Transverse colon (tissue), 4 donors: Measurements from ENCODE around the gene KCNG1. TPM values are rescaled to one million over a fixed set of nuclear protein-coding genes. Genes with fewer than 3 reads are reported as not detected.

Experiments used
- DNase-seq: peaks from one replicate; pipeline ENCODE4 v3.0.0-alpha.2; 2019
- H3K27ac ChIP-seq, 4 donors: fragments of 200-600 bp; sonication (generic); 2 replicates each; pipeline ENCODE4 v1.5.1; 2016 to 2018; ENCODE audit warnings: inconsistent platforms in 4 of 4
- H3K27me3 ChIP-seq: fragments of 200-600 bp; sonication (generic); 2 replicates; pipeline ENCODE4 v1.5.1; 2017; ENCODE audit warnings: inconsistent platforms
- H3K36me3 ChIP-seq, 4 donors: fragments of 200-600 bp; sonication (generic); 2 replicates each; pipeline ENCODE4 v1.5.1; 2017 to 2019; ENCODE audit warnings: inconsistent platforms in 4 of 4
- H3K4me1 ChIP-seq, 4 donors: fragments of 200-600 bp; sonication (generic); 2 replicates each; pipeline ENCODE4 v1.5.1; 2017 to 2020; ENCODE audit warnings: inconsistent platforms in 4 of 4
- H3K4me3 ChIP-seq, 4 donors: fragments of 200-600 bp; sonication (generic); 1 replicate in 1 of 4; 2 replicates in 3 of 4; pipeline versions ENCODE4 v1.5.1 to v1.6.1; 2017 to 2019; ENCODE audit warnings: inconsistent platforms in 4 of 4
- H3K9me3 ChIP-seq, 2 donors: fragments of 200-600 bp; sonication (generic); 2 replicates each; pipeline ENCODE4 v1.5.1; 2017 to 2019; ENCODE audit warnings: inconsistent platforms in 2 of 2
- EP300 ChIP-seq: sonication (generic); formaldehyde crosslinking; IDR thresholded peaks from one replicate; pipeline ENCODE4 v1.6.1; 2017; ENCODE audit warnings: antibody characterized with exemption, low read depth
- POLR2A ChIP-seq: fragments of 450-650 bp; IDR thresholded peaks from one replicate; pipeline ENCODE4 v1.6.1; 2016; ENCODE audit warnings: antibody characterized with exemption, mild to moderate bottlenecking, moderate library complexity
- POLR2AphosphoS5 ChIP-seq, 3 donors: sonication (generic); formaldehyde crosslinking; IDR thresholded peaks; one replicate each; pipeline ENCODE4 v1.6.1; 2016; ENCODE audit warnings: antibody characterized with exemption in 3 of 3
- WGBS, 2 donors: methylation state at CpG; one replicate each; pipeline ENCODE4 v1.1.5; 2018; ENCODE audit warnings: low coverage in 1 of 2; 5-methylcytosine and 5-hydroxymethylcytosine counted together
- in situ Hi-C, 4 donors: fragments of 200-750 bp; cut with MboI; loops; one replicate each; pipeline versions ENCODE4 v1.15.0 to v1.15.1; 2017; ENCODE audit warnings: low sequenced_read_pairs in 3 of 4, low pct_ligation_motif_present in 1 of 4, low pct_unique_long_range_greater_than_20kb in 1 of 4
- intact Hi-C: fragments of 100-400 bp; cut with DNase I; formaldehyde crosslinking; loops from one replicate; pipeline ENCODE4 v1.15.1; 2023; ENCODE audit warnings: low total_unique reads
- total RNA-seq, 4 donors: library from RNA; depleted of rRNA; stranded (reverse); fragments of >200 nt; gene quantifications; one replicate each; pipeline ENCODE4 v1.1.0, GENCODE V29; 2016
- TF ChIP-seq, protein P1 (sequence below), 5 experiments: fragments of 200-600 bp in 3 of 5; fragments of 450-650 bp in 2 of 5; sonication (generic) in 3 of 5; IDR thresholded peaks; 1 replicate in 2 of 5; 2 replicates in 3 of 5; pipeline ENCODE4 v1.5.1; 2016 to 2017; ENCODE audit warnings: antibody characterized with exemption in 5 of 5, inconsistent platforms in 3 of 5, mild to moderate bottlenecking in 2 of 5, moderate library complexity in 1 of 5

Gene KCNG1
- total RNA-seq, 4 donors from 2014 or later: 3.8 to 36.3 (median 8.9) TPM

GRCh38 chr20:50957798-50958614 lies 64.9 kb downstream of the KCNG1 start, which contains the start of gene DPM1:
DPM1 (minus strand) TSS chr20:50958532; CDS start chr20:50958523, 9 bp downstream.
- TF ChIP-seq POLR2AphosphoS5 (IDR thresholded peaks at IDR 0.05): peak; percentile 94 to 98 (median 97)
- TF ChIP-seq, protein P1, sequence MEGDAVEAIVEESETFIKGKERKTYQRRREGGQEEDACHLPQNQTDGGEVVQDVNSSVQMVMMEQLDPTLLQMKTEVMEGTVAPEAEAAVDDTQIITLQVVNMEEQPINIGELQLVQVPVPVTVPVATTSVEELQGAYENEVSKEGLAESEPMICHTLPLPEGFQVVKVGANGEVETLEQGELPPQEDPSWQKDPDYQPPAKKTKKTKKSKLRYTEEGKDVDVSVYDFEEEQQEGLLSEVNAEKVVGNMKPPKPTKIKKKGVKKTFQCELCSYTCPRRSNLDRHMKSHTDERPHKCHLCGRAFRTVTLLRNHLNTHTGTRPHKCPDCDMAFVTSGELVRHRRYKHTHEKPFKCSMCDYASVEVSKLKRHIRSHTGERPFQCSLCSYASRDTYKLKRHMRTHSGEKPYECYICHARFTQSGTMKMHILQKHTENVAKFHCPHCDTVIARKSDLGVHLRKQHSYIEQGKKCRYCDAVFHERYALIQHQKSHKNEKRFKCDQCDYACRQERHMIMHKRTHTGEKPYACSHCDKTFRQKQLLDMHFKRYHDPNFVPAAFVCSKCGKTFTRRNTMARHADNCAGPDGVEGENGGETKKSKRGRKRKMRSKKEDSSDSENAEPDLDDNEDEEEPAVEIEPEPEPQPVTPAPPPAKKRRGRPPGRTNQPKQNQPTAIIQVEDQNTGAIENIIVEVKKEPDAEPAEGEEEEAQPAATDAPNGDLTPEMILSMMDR (IDR thresholded peaks at IDR 0.05): no peak
- peak; percentile 94 for TF ChIP-seq POLR2A
- H3K4me3 ChIP-seq: peak within 1 kb of the TSS; percentile 60 to 92 (median 82)
- DNase-seq: peak; percentile 90
- intact Hi-C loops: no loop called here
- H3K27me3 ChIP-seq: no peaks in the 10 kb centered on the region
- H3K36me3 ChIP-seq: peaks cover 0 to 13% (median 5%) of the 10 kb centered on the region in 4 donors
- peaks cover 10 to 39% (median 28%) of the 10 kb centered on the region in 4 donors for H3K4me1 ChIP-seq
- H3K9me3 ChIP-seq: no peaks in the 10 kb centered on the region
- H3K27ac ChIP-seq: peak within 1 kb of the TSS; percentile 83 to 93 (median 90)
- in situ Hi-C loops: no loop called here
- WGBS, 2 donors: 1% methylated on average over 11 to 49 of the region's 52 CpGs

- DNase-seq: no peak
- TF ChIP-seq, protein P1 (IDR thresholded peaks at IDR 0.05): no peak
- TF ChIP-seq POLR2A (no peak), POLR2AphosphoS5 (IDR thresholded peaks at IDR 0.05) (no peak), EP300 (no peak)
- Histone ChIP-seq H3K4me3 (peak overlapping the region; percentile 60 to 92 (median 82)), H3K27ac (peak overlapping the region in 3 of 4 donors; percentile 83 to 93 (median 90)), H3K27me3 (no peaks in the 10 kb centered on the region), H3K4me1 (peaks cover 10 to 39% (median 28%) of the 10 kb centered on the region in 4 donors), H3K9me3 (no peaks in the 10 kb centered on the region), H3K36me3 (peaks cover 0 to 18% (median 5%) of the 10 kb centered on the region in 4 donors)
- in situ Hi-C loops (no loop called here), intact Hi-C loops (no loop called here)
- whole genome bisulfite sequencing, 2 donors: 8 to 18% methylated on average over 7 of the region's 7 CpGs
Observed at GRCh38 chr20:50957276-50957675, 65.6 kb downstream of the KCNG1 start.

- H3K9me3 ChIP-seq: no peaks in the 10 kb centered on the region
- H3K4me3 ChIP-seq: no peak overlapping the region
- intact Hi-C loops: no loop called here
- peaks cover 5 to 22% (median 16%) of the 10 kb centered on the region in 4 donors for H3K4me1 ChIP-seq
- no peaks in the 10 kb centered on the region for H3K27me3 ChIP-seq
- in situ Hi-C loops: no loop called here
- no peak overlapping the region for H3K27ac ChIP-seq
- peaks cover 0 to 42% (median 17%) of the 10 kb centered on the region in 4 donors for H3K36me3 ChIP-seq
- TF ChIP-seq EP300 (no peak), POLR2A (no peak), POLR2AphosphoS5 (IDR thresholded peaks at IDR 0.05) (no peak)
- TF ChIP-seq, protein P1 (IDR thresholded peaks at IDR 0.05): no peak
- DNase-seq: no peak
Observed at GRCh38 chr20:50953821-50954220, 69.1 kb downstream of the KCNG1 start.

Other genes with a start within 250 kb of the KCNG1 start
- gene BCAS4, start 228.0 kb downstream of the KCNG1 start, total RNA-seq: 10 to 100 TPM in 1 of 4 donors, 1 to 10 TPM in 2, not detected in 1; 3.3 to 16.5 (median 4.0) TPM
- 10 to 100 TPM; 34.8 to 65.7 (median 42.5) TPM for gene ADNP, start 91.7 kb downstream of the KCNG1 start, total RNA-seq
- gene DPM1, start 64.6 kb downstream of the KCNG1 start, total RNA-seq: 10 to 100 TPM in 3 of 4 donors, 1 to 10 TPM in 1; 3.2 to 42.9 (median 38.4) TPM
- 10 to 100 TPM in 1 of 4 donors, 1 to 10 TPM in 3; 3.7 to 10.7 (median 4.0) TPM for gene MOCS3, start 64.3 kb downstream of the KCNG1 start, total RNA-seq